ENCODE measurements around the gene ARHGAP28. TPM values are rescaled to one million over a fixed set of nuclear protein-coding genes. Genes with fewer than 3 reads are reported as not detected.

ARHGAP28 gene
- polyA plus RNA-seq, 3 donors = not detected

GRCh38 chr18:6941996-6942395 is 212.5 kb downstream of the ARHGAP28 start:
- Histone ChIP-seq H3K9me3 (replicated peaks in 1 of 2; ENCODE audit: control insufficient read depth in 1 of 2, insufficient read depth in 1 of 2, low read length in 2 of 2) (no peaks in the 10 kb centered on the region), H3K9ac (ENCODE audit: insufficient read depth, low read length, poor library complexity, severe bottlenecking) (no peak overlapping the region), H3K36me3 (replicated peaks in 1 of 2; ENCODE audit: control insufficient read depth in 1 of 2, insufficient read depth in 2 of 2, low read length in 2 of 2) (no peaks in the 10 kb centered on the region), H3K27ac (ENCODE audit: low read depth in 1 of 2, low read length in 2 of 2) (no peak overlapping the region), H3K4me2 (replicated peaks; ENCODE audit: extremely low read depth, low read length, poor library complexity, severe bottlenecking) (no peak overlapping the region), H3K27me3 (ENCODE audit: control insufficient read depth in 2 of 2, insufficient read depth in 2 of 2, low read length in 2 of 2) (no peaks in the 10 kb centered on the region), H2AFZ (ENCODE audit: insufficient read depth, low read depth, low read length, poor library complexity, severe bottlenecking) (no peak overlapping the region), H3K4me3 (replicated peaks in 1 of 3; ENCODE audit: low read depth in 2 of 3, low read length in 3 of 3) (no peak overlapping the region), H4K20me1 (ENCODE audit: insufficient read depth, low read length) (no peaks in the 10 kb centered on the region), H3K79me2 (ENCODE audit: insufficient read depth, low read length) (no peaks in the 10 kb centered on the region), H3K4me1 (ENCODE audit: control insufficient read depth in 1 of 2, insufficient read depth in 2 of 2, low read length in 2 of 2) (no peaks in the 10 kb centered on the region)
- DNase-seq = no peak
- intact Hi-C loops (cut with micrococcal nuclease) = no loop called here
- H3K27me3 Mint-ChIP-seq (ENCODE audit: low read depth in 3 of 3) = peaks cover 6 to 10% (median 7%) of the 10 kb centered on the region in 3 donors
- TF ChIP-seq CTCF (IDR thresholded peaks at IDR 0.05) = no peak
- peaks cover 3% of the 10 kb centered on the region for H3K4me1 Mint-ChIP-seq
- no peaks in the 10 kb centered on the region for H3K36me3 Mint-ChIP-seq
- H3K9me3 Mint-ChIP-seq = no peaks in the 10 kb centered on the region
- H3K4me3 Mint-ChIP-seq = no peak overlapping the region
- WGBS (ENCODE audit: insufficient coverage) = 32% methylated on average over 7 of the region's 11 CpGs
- H3K27ac Mint-ChIP-seq = no peak overlapping the region

- intact Hi-C loops (cut with micrococcal nuclease) = no loop called here
- H3K36me3 Mint-ChIP-seq = no peaks in the 10 kb centered on the region
- no peak for TF ChIP-seq CTCF (IDR thresholded peaks at IDR 0.05)
- Histone ChIP-seq H3K9me3 (replicated peaks in 1 of 2; ENCODE audit: control insufficient read depth in 1 of 2, insufficient read depth in 1 of 2, low read length in 2 of 2) (no peaks in the 10 kb centered on the region), H3K4me2 (replicated peaks; ENCODE audit: extremely low read depth, low read length, poor library complexity, severe bottlenecking) (no peak overlapping the region), H3K9ac (ENCODE audit: insufficient read depth, low read length, poor library complexity, severe bottlenecking) (no peak overlapping the region), H3K4me1 (ENCODE audit: control insufficient read depth in 1 of 2, insufficient read depth in 2 of 2, low read length in 2 of 2) (no peaks in the 10 kb centered on the region), H3K4me3 (replicated peaks in 1 of 3; ENCODE audit: low read depth in 2 of 3, low read length in 3 of 3) (no peak overlapping the region), H3K27ac (ENCODE audit: low read depth in 1 of 2, low read length in 2 of 2) (no peak overlapping the region), H3K79me2 (ENCODE audit: insufficient read depth, low read length) (no peaks in the 10 kb centered on the region), H3K36me3 (replicated peaks in 1 of 2; ENCODE audit: control insufficient read depth in 1 of 2, insufficient read depth in 2 of 2, low read length in 2 of 2) (no peaks in the 10 kb centered on the region), H2AFZ (ENCODE audit: insufficient read depth, low read depth, low read length, poor library complexity, severe bottlenecking) (no peak overlapping the region), H4K20me1 (ENCODE audit: insufficient read depth, low read length) (no peaks in the 10 kb centered on the region), H3K27me3 (ENCODE audit: control insufficient read depth in 2 of 2, insufficient read depth in 2 of 2, low read length in 2 of 2) (no peaks in the 10 kb centered on the region)
- peaks cover 3% of the 10 kb centered on the region for H3K4me1 Mint-ChIP-seq
- H3K9me3 Mint-ChIP-seq = no peaks in the 10 kb centered on the region
- no CpG with 5 or more reads among the region's 3 CpGs for WGBS (ENCODE audit: insufficient coverage)
- no peak for DNase-seq
- H3K27me3 Mint-ChIP-seq (ENCODE audit: low read depth in 3 of 3) = peaks cover 6 to 10% (median 7%) of the 10 kb centered on the region in 3 donors
- H3K27ac Mint-ChIP-seq = no peak overlapping the region
- H3K4me3 Mint-ChIP-seq = no peak overlapping the region
These were observed 213.2 kb downstream of the ARHGAP28 start for GRCh38 chr18:6942742-6943141.
